ENCODE data around the gene LBP.
"Not testable (repeated sequence)": the region's sequence is repeated elsewhere in the genome, so short reads cannot be mapped to it uniquely, and the experiment has no call there.

- not testable (repeated sequence) for TF ChIP-seq POLR2A (IDR thresholded peaks at IDR 0.05; ENCODE audit: borderline replicate concordance, extremely low read depth, insufficient read depth, insufficient read length); CTCF (IDR thresholded peaks at IDR 0.05 in 2 of 3, conservative IDR thresholded peaks at IDR 0.05 in 1 of 3; ENCODE audit: borderline replicate concordance in 1 of 3, insufficient read depth in 1 of 3, low read depth in 2 of 3, low read length in 2 of 3); ZBTB33 (IDR thresholded peaks at IDR 0.05; ENCODE audit: extremely low read depth, insufficient replicate concordance, low read length); ZFX (IDR thresholded peaks at IDR 0.05); SRF (IDR thresholded peaks at IDR 0.05; ENCODE audit: low read depth); POLR2AphosphoS5 (IDR thresholded peaks at IDR 0.05; ENCODE audit: low read depth, low read length); ZNF274 (IDR thresholded peaks at IDR 0.05; ENCODE audit: low read depth, low read length); EZH2 (IDR thresholded peaks at IDR 0.05)
Observed at GRCh38 chr20:38377838-38378237, 31.6 kb downstream of the LBP start.

Measured in HCT116 (cell line).